ENCODE results near the gene SCG5. TPM values are rescaled to one million over a fixed set of nuclear protein-coding genes. Genes with fewer than 3 reads are reported as not detected.

SCG5 gene
- total and polyA plus RNA-seq, 2 donors (not counting 1 experiment from before 2014, with no cell fraction given) = 27.8 to 39.8 TPM

- H3K9ac ChIP-seq (ENCODE audit: insufficient read depth, low read length) = no peak overlapping the region
- no peaks in the 10 kb centered on the region for H3K9me3 ChIP-seq (ENCODE audit: control insufficient read depth, insufficient read depth, low read depth, low read length)
- H3K27ac ChIP-seq (ENCODE audit: insufficient read depth, low read length) = no peak overlapping the region
- H3K27me3 ChIP-seq (ENCODE audit: control insufficient read depth, insufficient read depth, low read length) = no peaks in the 10 kb centered on the region
- H2AFZ ChIP-seq (ENCODE audit: low read length) = no peak overlapping the region
- no peak overlapping the region for H3K4me2 ChIP-seq (ENCODE audit: extremely low read depth, insufficient read depth, low read length)
- no peaks in the 10 kb centered on the region for H3K36me3 ChIP-seq (ENCODE audit: control insufficient read depth, insufficient read depth, low read length)
- H3K79me2 ChIP-seq (ENCODE audit: control insufficient read depth, insufficient read depth, low read length) = no peaks in the 10 kb centered on the region
- no peak for DNase-seq (ENCODE audit: low read depth in 2 of 2)
- H3K4me1 ChIP-seq (ENCODE audit: control insufficient read depth, extremely low read depth, insufficient read depth, low read length) = peaks cover 23% of the 10 kb centered on the region
- no peak overlapping the region for H3K4me3 ChIP-seq (replicated peaks in 1 of 4; ENCODE audit: control extremely low read depth in 1 of 4, insufficient read depth in 1 of 4, low read depth in 3 of 4, low read length in 4 of 4)
- H4K20me1 ChIP-seq (ENCODE audit: control insufficient read depth, extremely low read depth, insufficient read depth, low read length) = no peaks in the 10 kb centered on the region
- TF ChIP-seq CTCF (conservative IDR thresholded peaks at IDR 0.05 in 1 of 2, IDR thresholded peaks at IDR 0.05 in 1 of 2; ENCODE audit: low read depth in 1 of 2, low read length in 2 of 2) (no peak), EZH2 (IDR thresholded peaks at IDR 0.05; ENCODE audit: low read length, missing control alignments) (no peak)
Measured at GRCh38 chr15:32679298-32679690, 37.8 kb downstream of the SCG5 start.

GRCh38 chr15:32682569-32682968 lies 41.1 kb downstream of the SCG5 start:
- peak; percentile 93 to 96 for DNase-seq (ENCODE audit: low read depth in 2 of 2)
- H4K20me1 ChIP-seq (ENCODE audit: control insufficient read depth, extremely low read depth, insufficient read depth, low read length) = no peaks in the 10 kb centered on the region
- no peaks in the 10 kb centered on the region for H3K27me3 ChIP-seq (ENCODE audit: control insufficient read depth, insufficient read depth, low read length)
- H3K27ac ChIP-seq (ENCODE audit: insufficient read depth, low read length) = peak overlapping the region; percentile 39
- H2AFZ ChIP-seq (ENCODE audit: low read length) = no peak overlapping the region
- H3K9ac ChIP-seq (ENCODE audit: insufficient read depth, low read length) = no peak overlapping the region
- no peaks in the 10 kb centered on the region for H3K79me2 ChIP-seq (ENCODE audit: control insufficient read depth, insufficient read depth, low read length)
- no peaks in the 10 kb centered on the region for H3K36me3 ChIP-seq (ENCODE audit: control insufficient read depth, insufficient read depth, low read length)
- no peak overlapping the region for H3K4me3 ChIP-seq (replicated peaks in 1 of 4; ENCODE audit: control extremely low read depth in 1 of 4, insufficient read depth in 1 of 4, low read depth in 3 of 4, low read length in 4 of 4)
- H3K9me3 ChIP-seq (ENCODE audit: control insufficient read depth, insufficient read depth, low read depth, low read length) = no peaks in the 10 kb centered on the region
- H3K4me1 ChIP-seq (ENCODE audit: control insufficient read depth, extremely low read depth, insufficient read depth, low read length) = peaks cover 21% of the 10 kb centered on the region
- TF ChIP-seq EZH2 (IDR thresholded peaks at IDR 0.05; ENCODE audit: low read length, missing control alignments) (no peak), CTCF (conservative IDR thresholded peaks at IDR 0.05 in 1 of 2, IDR thresholded peaks at IDR 0.05 in 1 of 2; ENCODE audit: low read depth in 1 of 2, low read length in 2 of 2) (no peak)
- H3K4me2 ChIP-seq (ENCODE audit: extremely low read depth, insufficient read depth, low read length) = peak overlapping the region; percentile 61

- H3K9ac ChIP-seq (ENCODE audit: insufficient read depth, low read length) = no peak overlapping the region
- no peaks in the 10 kb centered on the region for H3K36me3 ChIP-seq (ENCODE audit: control insufficient read depth, insufficient read depth, low read length)
- H3K27me3 ChIP-seq (ENCODE audit: control insufficient read depth, insufficient read depth, low read length) = no peaks in the 10 kb centered on the region
- H4K20me1 ChIP-seq (ENCODE audit: control insufficient read depth, extremely low read depth, insufficient read depth, low read length) = no peaks in the 10 kb centered on the region
- DNase-seq (ENCODE audit: low read depth in 2 of 2) = peak in 1 of 2 donors; percentile 39
- TF ChIP-seq CTCF (conservative IDR thresholded peaks at IDR 0.05 in 1 of 2, IDR thresholded peaks at IDR 0.05 in 1 of 2; ENCODE audit: low read depth in 1 of 2, low read length in 2 of 2) (no peak), EZH2 (IDR thresholded peaks at IDR 0.05; ENCODE audit: low read length, missing control alignments) (no peak)
- no peaks in the 10 kb centered on the region for H3K79me2 ChIP-seq (ENCODE audit: control insufficient read depth, insufficient read depth, low read length)
- H2AFZ ChIP-seq (ENCODE audit: low read length) = no peak overlapping the region
- no peaks in the 10 kb centered on the region for H3K9me3 ChIP-seq (ENCODE audit: control insufficient read depth, insufficient read depth, low read depth, low read length)
- peak overlapping the region; percentile 61 for H3K4me2 ChIP-seq (ENCODE audit: extremely low read depth, insufficient read depth, low read length)
- H3K4me1 ChIP-seq (ENCODE audit: control insufficient read depth, extremely low read depth, insufficient read depth, low read length) = peaks cover 21% of the 10 kb centered on the region
- no peak overlapping the region for H3K4me3 ChIP-seq (replicated peaks in 1 of 4; ENCODE audit: control extremely low read depth in 1 of 4, insufficient read depth in 1 of 4, low read depth in 3 of 4, low read length in 4 of 4)
- H3K27ac ChIP-seq (ENCODE audit: insufficient read depth, low read length) = peak overlapping the region; percentile 39
Measured at GRCh38 chr15:32682977-32683630, 41.6 kb downstream of the SCG5 start.
